LHCN-M2 (cell line): ENCODE measurements around the gene PRKCE. TPM values are rescaled to one million over a fixed set of nuclear protein-coding genes. Genes with fewer than 3 reads are reported as not detected.

Experiments used
- DNase-seq: peaks from one replicate; pipeline ENCODE4 v3.0.0-alpha.2; 2012; ENCODE audit warnings: low read depth
- total RNA-seq: library from RNA; depleted of rRNA; stranded (reverse); fragments of >200 nt; gene quantifications from 2 replicates; pipeline ENCODE4 v1.2.3, GENCODE V29; 2014

Gene PRKCE
- total RNA-seq, 1 experiment from 2014 or later: 6.0 TPM

- no peak for DNase-seq
These were observed 155.3 kb downstream of the PRKCE start for GRCh38 chr2:45806563-45807358.

GRCh38 chr2:45808294-45808800, 156.9 kb downstream of the PRKCE start:
- DNase-seq: no peak

GRCh38 chr2:45809205-45809604, 157.7 kb downstream of the PRKCE start:
- no peak for DNase-seq

GRCh38 chr2:45812011-45812500, 160.6 kb downstream of the PRKCE start:
- peak; percentile 28 for DNase-seq

GRCh38 chr2:45813003-45813941, 161.8 kb downstream of the PRKCE start:
- DNase-seq: no peak

GRCh38 chr2:45814488-45814887, 163.0 kb downstream of the PRKCE start:
- no peak for DNase-seq

- DNase-seq: no peak
These were observed 163.6 kb downstream of the PRKCE start for GRCh38 chr2:45814951-45815621.

GRCh38 chr2:45816272-45816671, 164.8 kb downstream of the PRKCE start:
- peak; percentile 53 for DNase-seq

- no peak for DNase-seq
These were observed 167.1 kb downstream of the PRKCE start for GRCh38 chr2:45818591-45818990.

GRCh38 chr2:45820048-45820447, 168.6 kb downstream of the PRKCE start:
- no peak for DNase-seq

- peak; percentile 73 for DNase-seq
These were observed 170.2 kb downstream of the PRKCE start for GRCh38 chr2:45821558-45822271.

GRCh38 chr2:45822272-45822630, 170.8 kb downstream of the PRKCE start:
- DNase-seq: peak; percentile 55

GRCh38 chr2:45823723-45824206, 172.3 kb downstream of the PRKCE start:
- DNase-seq: peak; percentile 23

- DNase-seq: no peak
These were observed 173.7 kb downstream of the PRKCE start for GRCh38 chr2:45825001-45825651.

GRCh38 chr2:45826460-45826859, 175.0 kb downstream of the PRKCE start:
- DNase-seq: peak; percentile 30

GRCh38 chr2:45826884-45827635, 175.6 kb downstream of the PRKCE start:
- DNase-seq: peak; percentile 87

- DNase-seq: no peak
These were observed 178.8 kb downstream of the PRKCE start for GRCh38 chr2:45830322-45830721.

GRCh38 chr2:45833301-45833967, 182.0 kb downstream of the PRKCE start:
- DNase-seq: no peak

- DNase-seq: no peak
These were observed 182.5 kb downstream of the PRKCE start for GRCh38 chr2:45833968-45834344.
